Colonic mucosa (tissue), 4 donors: ENCODE measurements around the gene SAMD4A. TPM values are rescaled to one million over a fixed set of nuclear protein-coding genes. Genes with fewer than 3 reads are reported as not detected.

Experiments
- DNase-seq: peaks from one replicate; pipeline ENCODE4 v3.0.0-alpha.2; 2020
- H3K27ac ChIP-seq: fragments of 200-600 bp; one replicate; pipeline ENCODE4 v1.8.0; 2021
- H3K27me3 ChIP-seq: fragments of 200-600 bp; one replicate; pipeline ENCODE4 v1.8.0; 2021
- H3K36me3 ChIP-seq: fragments of 200-600 bp; one replicate; pipeline ENCODE4 v1.8.0; 2021
- H3K4me1 ChIP-seq: fragments of 200-600 bp; one replicate; pipeline ENCODE4 v1.8.0; 2021; ENCODE audit warnings: mild to moderate bottlenecking
- H3K4me3 ChIP-seq: fragments of 200-600 bp; one replicate; pipeline ENCODE4 v1.8.0; 2021
- H3K9ac ChIP-seq, 2 donors: one replicate each; pipeline ENCODE4 v1.7.0; 2013; ENCODE audit warnings: control low read depth in 2 of 2, low read depth in 2 of 2, low read length in 2 of 2
- H3K9me3 ChIP-seq: fragments of 200-600 bp; one replicate; pipeline ENCODE4 v1.8.0; 2021
- CTCF ChIP-seq: fragments of 200-600 bp; IDR thresholded peaks from one replicate; pipeline ENCODE4 v1.8.0; 2022; ENCODE audit warnings: antibody characterized with exemption, mild to moderate bottlenecking
- intact Hi-C: fragments of 100-400 bp; cut with DNase I; formaldehyde crosslinking; loops from one replicate; pipeline ENCODE4 v1.14.1; 2022
- total RNA-seq, 2 donors: library from RNA; stranded (reverse); fragmentation: NEBNext Ultra II Directional in 1 of 2; extraction: Animal tissue kit (Norgen Biotek cat#: 25700) in 1 of 2; gene quantifications; one replicate each; pipeline ENCODE4 v1.2.1, GENCODE V29; 2021
- donor health status: healthy.
- donor health status: DM: no; HTN: no; CAD: no.
- donor health status: DM: no; HTN: no; CAD: no.

Gene SAMD4A
- total RNA-seq, 2 donors from 2014 or later = 5.6 to 31.3 TPM

GRCh38 chr14:54697001-54697400 lies 130.1 kb downstream of the SAMD4A start:
- H3K9me3 ChIP-seq = no peaks in the 10 kb centered on the region
- H3K4me3 ChIP-seq = no peak overlapping the region
- no peak for DNase-seq
- no peak overlapping the region for H3K27ac ChIP-seq
- H3K4me1 ChIP-seq = no peaks in the 10 kb centered on the region
- H3K9ac ChIP-seq = no peak overlapping the region
- no peaks in the 10 kb centered on the region for H3K27me3 ChIP-seq
- intact Hi-C loops = no loop called here
- H3K36me3 ChIP-seq = no peaks in the 10 kb centered on the region
- TF ChIP-seq CTCF = no peak

- H3K27me3 ChIP-seq = no peaks in the 10 kb centered on the region
- no peaks in the 10 kb centered on the region for H3K9me3 ChIP-seq
- intact Hi-C loops = no loop called here
- no peaks in the 10 kb centered on the region for H3K4me1 ChIP-seq
- no peak for TF ChIP-seq CTCF
- no peak overlapping the region for H3K27ac ChIP-seq
- H3K9ac ChIP-seq = no peak overlapping the region
- H3K36me3 ChIP-seq = no peaks in the 10 kb centered on the region
- no peak overlapping the region for H3K4me3 ChIP-seq
- DNase-seq = no peak
Measured at GRCh38 chr14:54697803-54698202, 130.9 kb downstream of the SAMD4A start.

GRCh38 chr14:54698501-54698900 lies 131.6 kb downstream of the SAMD4A start:
- Histone ChIP-seq H3K27ac (no peak overlapping the region), H3K9me3 (no peaks in the 10 kb centered on the region), H3K9ac (no peak overlapping the region), H3K36me3 (no peaks in the 10 kb centered on the region), H3K4me1 (no peaks in the 10 kb centered on the region), H3K27me3 (no peaks in the 10 kb centered on the region), H3K4me3 (no peak overlapping the region)
- intact Hi-C loops = no loop called here
- TF ChIP-seq CTCF = no peak
- no peak for DNase-seq

GRCh38 chr14:54698966-54699530 lies 132.1 kb downstream of the SAMD4A start:
- no peak overlapping the region for H3K9ac ChIP-seq
- no peaks in the 10 kb centered on the region for H3K4me1 ChIP-seq
- H3K27me3 ChIP-seq = no peaks in the 10 kb centered on the region
- no peak for TF ChIP-seq CTCF
- no peaks in the 10 kb centered on the region for H3K36me3 ChIP-seq
- no peaks in the 10 kb centered on the region for H3K9me3 ChIP-seq
- H3K27ac ChIP-seq = no peak overlapping the region
- DNase-seq = no peak
- H3K4me3 ChIP-seq = no peak overlapping the region
- intact Hi-C loops = no loop called here

GRCh38 chr14:54699735-54700134 lies 132.8 kb downstream of the SAMD4A start:
- TF ChIP-seq CTCF = no peak
- Histone ChIP-seq H3K9ac (no peak overlapping the region), H3K4me3 (no peak overlapping the region), H3K4me1 (no peaks in the 10 kb centered on the region), H3K36me3 (no peaks in the 10 kb centered on the region), H3K27me3 (no peaks in the 10 kb centered on the region), H3K9me3 (no peaks in the 10 kb centered on the region), H3K27ac (no peak overlapping the region)
- intact Hi-C loops = no loop called here
- no peak for DNase-seq

GRCh38 chr14:54700717-54701116 lies 133.8 kb downstream of the SAMD4A start:
- intact Hi-C loops = no loop called here
- Histone ChIP-seq H3K36me3 (no peaks in the 10 kb centered on the region), H3K9ac (no peak overlapping the region), H3K27me3 (no peaks in the 10 kb centered on the region), H3K27ac (no peak overlapping the region), H3K4me3 (no peak overlapping the region), H3K9me3 (no peaks in the 10 kb centered on the region), H3K4me1 (no peaks in the 10 kb centered on the region)
- DNase-seq = no peak
- TF ChIP-seq CTCF = no peak
